Umbilical cord (tissue), 2 donors: ENCODE data around the gene CLCNKA. TPM values are rescaled to one million over a fixed set of nuclear protein-coding genes. Genes with fewer than 3 reads are reported as not detected.
"Not testable (repeated sequence)": the region's sequence is repeated elsewhere in the genome, so short reads cannot be mapped to it uniquely, and the experiment has no call there.

Experiments
- DNase-seq: peaks from one replicate; pipeline ENCODE4 v3.0.0-alpha.2; 2015; ENCODE audit warnings: low spot score
- total RNA-seq: library from RNA; depleted of rRNA; stranded (reverse); fragments of >200 nt; gene quantifications from one replicate; pipeline ENCODE4 v1.2.3, GENCODE V29; 2014; ENCODE audit warnings: low replicate concordance; ENCODE audit not compliant: insufficient read depth

The CLCNKA gene
- not detected for total RNA-seq

DNA sequence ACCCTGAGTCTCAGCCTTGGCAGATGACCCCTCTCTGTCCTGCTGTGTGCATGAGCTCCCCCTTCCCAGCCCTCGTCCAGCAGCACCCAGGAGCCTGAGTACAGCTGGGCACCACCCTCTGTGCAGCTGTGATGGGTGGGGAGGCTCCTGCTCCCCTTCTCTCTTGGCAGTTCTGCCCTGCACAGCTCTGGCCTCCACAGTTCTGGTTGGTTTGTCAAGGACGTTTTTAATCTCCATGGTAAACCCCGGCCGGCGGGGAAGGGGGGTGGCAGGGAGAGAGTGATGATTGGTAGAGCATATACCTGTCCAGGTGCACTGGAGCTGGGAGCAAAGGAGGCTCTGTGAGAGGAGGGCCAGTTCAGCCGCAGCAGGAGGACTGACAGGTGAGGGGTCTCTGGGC lies at the start of gene CLCNKA:
CLCNKA (plus strand) TSS at position 356 of the 400 bp plus-strand sequence. CDS start 584 bp downstream, outside the sequence.
- DNase-seq = no peak

DNA sequence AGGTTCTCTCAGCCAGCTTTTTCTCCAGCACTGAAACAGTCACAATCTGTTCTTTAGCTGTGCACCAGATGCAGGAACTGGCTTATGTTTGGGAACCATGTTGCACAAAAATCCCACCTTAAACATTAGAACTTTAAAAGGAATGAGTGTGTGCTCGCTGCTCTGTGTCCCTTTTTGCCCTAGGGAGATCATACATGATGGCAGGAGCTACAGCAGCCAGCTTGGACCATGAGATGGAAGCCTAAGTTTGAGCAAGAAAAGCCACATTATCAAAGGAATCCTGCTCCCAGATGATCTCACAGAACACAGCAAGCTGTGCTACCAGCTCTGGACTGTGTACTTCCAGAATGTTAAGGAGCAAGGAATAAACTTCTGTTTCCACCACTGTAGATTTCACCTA lies 49.4 kb upstream of the CLCNKA start:
- no peak for DNase-seq

DNA sequence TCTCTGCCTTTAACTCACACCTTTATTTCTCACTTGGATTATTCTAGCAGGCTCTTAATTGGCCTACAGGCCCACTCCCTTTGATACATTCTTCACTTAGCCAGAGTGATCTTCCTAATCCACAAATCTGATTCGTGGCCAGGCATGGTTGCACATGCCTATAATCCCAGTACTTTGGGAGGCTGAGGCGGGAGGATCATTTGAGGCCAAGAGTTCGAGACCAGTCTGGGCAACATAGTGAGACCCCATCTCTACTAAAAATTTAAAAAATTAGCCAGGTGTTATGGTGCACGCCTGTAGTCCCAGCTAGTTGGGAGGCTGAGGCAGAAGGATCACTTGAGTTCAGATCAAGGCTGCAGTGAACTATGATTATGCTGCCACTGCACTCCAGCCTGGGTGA lies 48.1 kb upstream of the CLCNKA start:
- no peak for DNase-seq

DNA sequence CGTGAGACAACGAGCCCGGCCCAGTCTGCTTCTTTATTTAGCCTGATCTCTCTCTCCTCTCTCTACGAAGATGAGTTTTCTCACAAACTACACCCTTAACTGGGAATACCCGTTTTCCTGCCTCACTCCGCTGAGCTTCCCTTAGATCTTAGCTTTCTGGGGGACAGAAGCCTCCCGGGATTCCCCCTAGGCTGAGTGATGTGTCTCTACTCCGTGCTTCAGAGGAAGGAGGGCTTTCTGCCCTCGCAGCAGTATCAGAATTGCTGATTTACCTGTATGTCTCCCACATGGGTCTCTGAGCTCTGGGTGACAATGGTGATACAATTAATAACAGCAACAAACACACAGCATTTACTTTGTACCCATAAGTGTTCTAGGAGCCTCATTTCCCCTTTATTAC lies 47.0 kb upstream of the CLCNKA start:
- DNase-seq = no peak

- peak; percentile 52 for DNase-seq
Observed at GRCh38 chr1:15975358-15975804, 46.5 kb upstream of the CLCNKA start.

DNA sequence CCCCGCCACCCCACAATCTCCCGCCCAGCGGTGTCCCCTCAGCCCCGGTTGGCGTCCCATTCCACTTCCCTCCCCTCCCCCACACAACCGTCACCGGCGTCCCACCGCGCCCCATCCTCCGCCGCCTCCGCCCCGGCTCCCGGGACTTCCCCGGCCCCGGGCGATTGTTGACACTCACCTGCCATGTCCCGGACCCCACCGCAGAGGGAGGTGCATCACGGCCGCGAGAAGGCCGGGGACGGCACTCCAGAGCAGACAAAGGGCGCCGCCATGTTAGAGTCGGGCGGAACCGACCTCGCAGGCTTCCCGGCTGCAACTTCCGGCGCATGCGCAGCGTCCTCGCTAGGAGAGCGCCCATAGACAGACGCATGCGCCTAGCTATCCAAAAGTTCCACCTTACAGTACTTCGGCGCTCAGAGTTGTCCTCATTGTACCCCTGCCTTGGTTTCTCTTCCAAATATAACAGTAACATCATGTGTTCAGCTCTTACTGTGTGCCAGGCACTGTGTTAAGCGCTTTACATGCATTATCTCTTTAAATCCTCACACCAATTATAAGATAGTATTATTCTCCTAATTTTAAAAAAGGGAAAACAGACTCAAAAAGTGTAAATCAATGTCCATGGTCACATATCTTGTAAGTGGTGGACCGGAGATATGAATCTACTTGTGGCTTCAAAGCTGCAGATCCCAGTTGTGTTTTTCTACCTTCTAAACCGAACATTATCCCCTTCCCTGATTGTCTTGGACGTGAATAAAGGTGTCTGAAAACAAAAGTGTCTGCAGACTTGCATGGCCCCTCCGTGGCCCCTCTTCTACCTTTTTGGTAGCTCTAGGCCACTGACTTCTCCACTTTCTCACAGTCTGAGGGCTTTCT lies 45.8 kb upstream of the CLCNKA start, which contains the start of gene ZBTB17:
ZBTB17 (minus strand) TSS at position 297 of the 876 bp plus-strand sequence. CDS start 27,606 bp downstream, outside the sequence.
- DNase-seq = peak; percentile 95

- DNase-seq = not testable (repeated sequence)
Observed at GRCh38 chr1:15977947-15978346, 43.9 kb upstream of the CLCNKA start.

DNA sequence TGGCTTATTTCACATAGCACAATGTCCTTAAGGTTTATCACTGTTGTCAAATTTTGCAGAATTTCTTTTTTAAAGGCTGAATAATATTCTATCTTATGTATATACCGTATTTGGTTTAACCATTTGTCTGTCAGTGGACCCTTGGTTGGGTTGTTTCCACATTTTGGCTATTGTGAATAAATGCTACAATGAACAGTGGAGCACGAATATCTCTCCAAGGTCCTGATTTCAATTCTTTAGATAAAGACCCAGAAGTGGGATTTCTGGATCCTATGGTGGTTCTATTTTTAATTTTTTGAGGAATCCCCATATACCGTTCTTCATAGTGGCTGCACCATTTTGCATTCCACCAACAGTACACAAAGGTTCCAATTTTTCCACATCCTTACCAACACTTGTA lies 40.2 kb upstream of the CLCNKA start:
- DNase-seq = no peak

DNA sequence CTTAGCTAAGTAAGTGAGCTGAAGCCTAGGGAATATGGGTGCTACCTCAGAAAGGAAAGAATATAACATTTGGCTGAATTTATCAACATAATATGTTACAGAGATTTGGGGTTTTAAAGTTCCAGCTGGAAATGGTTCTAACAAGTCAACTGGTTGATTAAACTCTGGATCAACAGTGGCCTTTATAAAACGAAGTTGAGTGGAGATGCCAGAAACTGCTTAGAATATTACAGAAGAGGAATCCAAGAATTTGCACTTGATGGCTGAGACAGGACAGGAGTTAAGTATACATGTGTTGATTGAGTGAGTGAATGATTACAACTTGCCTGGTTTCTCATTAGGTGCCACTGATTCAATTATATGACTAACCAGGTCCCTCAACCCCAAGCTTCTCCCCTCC lies 38.6 kb upstream of the CLCNKA start:
- DNase-seq = no peak

DNA sequence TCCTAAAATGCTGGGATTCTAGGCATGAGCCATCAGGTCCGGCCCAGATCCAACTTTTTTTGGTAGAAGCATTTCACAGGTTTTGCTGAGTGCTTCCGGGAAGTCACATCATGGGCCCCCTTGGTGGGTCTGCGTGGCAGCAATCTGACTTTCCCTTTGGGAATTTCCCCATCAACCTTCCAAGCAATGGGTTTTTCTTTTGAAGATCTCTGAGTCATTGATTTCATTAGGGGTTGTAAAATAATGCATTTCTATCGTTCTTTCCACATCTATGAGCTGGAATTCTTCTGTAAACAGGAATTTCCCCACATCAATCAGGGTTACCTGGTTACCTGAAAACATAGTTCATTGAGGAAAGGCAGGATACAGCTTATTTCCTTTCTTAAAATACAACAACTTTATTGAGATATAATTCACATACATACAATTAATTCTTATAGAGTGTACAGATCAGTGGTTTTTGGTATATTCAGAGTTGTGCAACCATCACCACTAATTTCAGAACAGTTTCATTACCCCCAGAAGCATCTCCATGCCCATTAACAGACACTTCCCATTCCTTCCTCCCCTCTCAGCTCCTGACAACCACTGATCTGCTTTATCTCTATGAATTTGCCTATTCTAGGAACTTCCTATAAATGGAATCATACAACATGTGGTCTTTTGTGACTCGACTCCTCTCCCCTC lies 36.1 kb upstream of the CLCNKA start:
- DNase-seq = no peak

GRCh38 chr1:15988856-15989736 lies 32.7 kb upstream of the CLCNKA start:
- no peak for DNase-seq

GRCh38 chr1:15989776-15990175 lies 32.1 kb upstream of the CLCNKA start:
- DNase-seq = no peak

DNA sequence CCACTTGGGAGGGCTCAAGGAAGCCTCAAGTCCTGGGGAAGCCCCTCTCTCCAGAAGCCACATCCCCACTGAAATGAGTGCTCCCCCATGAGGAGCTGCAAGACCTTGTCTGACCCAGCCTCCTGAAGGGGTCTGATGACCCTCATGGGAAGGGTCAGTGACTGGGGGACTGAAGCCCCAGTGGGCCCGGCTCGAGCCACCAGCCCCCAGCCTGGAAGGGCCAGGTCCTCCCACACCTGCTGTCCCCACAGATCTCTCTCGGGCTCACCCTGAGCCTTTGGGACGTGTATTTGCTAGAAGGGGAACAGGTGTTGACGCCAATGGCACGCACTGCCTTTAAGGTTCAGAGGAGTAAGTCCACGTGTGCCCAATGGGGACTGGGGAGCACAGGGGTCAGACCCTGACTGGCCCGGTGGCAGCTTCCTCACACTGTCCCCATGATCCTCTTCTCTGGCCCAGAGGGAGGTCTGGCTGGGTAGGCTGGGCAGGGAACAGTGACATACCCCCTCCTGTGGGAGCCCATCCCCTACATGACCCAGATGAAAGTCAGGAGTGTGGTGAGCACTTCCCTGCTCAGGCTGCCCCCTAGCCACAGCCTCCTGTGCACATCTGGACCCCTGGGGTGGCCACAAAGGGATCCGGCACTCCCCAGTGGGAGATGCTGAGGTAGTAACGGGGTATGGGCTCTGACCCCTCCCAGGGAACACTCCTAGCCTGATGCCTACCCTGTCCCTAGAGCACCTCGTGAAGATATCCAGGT lies 30.2 kb upstream of the CLCNKA start:
- DNase-seq = no peak

GRCh38 chr1:15992187-15992553 lies 29.7 kb upstream of the CLCNKA start:
- no peak for DNase-seq

DNA sequence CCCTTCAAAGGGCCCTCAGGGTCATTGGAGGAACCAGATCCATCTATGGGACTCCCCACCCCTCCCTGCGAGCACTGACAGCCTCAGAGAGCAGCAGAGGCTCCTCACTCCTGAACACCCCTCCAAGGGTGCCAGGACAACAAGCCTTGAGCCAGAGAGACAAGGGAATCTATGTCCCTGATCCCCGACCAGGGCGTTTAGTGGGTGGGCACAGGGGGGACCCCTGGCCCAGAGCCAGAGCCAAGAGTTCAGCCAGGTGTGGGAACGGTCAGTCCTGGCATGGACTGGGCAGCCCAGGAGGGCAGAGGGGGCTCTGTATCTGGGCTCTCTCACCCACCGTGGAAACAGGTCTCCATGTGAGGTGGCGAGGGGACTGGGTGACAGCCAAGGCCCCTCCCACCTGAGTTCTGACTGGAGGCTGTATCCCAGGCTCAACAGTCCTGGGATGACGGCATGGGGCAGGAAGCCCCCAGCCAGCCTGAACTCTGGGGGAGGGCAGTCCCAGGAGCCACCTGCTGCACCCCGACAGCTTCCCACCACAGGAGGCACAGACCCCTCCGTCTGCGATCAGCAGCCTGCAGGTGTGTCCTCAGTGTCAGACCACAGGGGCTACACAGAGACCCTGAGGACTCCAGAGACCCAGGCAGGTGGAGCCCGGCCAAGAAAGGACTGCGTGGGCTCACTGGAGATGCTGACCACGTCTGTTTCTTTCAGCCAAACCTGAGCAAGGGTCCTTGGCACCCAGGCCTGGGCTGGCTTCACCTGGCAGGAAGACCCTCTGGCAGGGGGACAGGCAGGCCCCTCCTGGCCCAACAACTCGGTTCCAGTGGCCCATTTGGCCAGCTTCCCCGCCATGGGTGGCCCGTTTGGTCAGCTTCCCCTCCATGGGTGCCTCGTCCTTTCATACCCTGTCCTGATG lies 29.0 kb upstream of the CLCNKA start:
- no peak for DNase-seq

DNA sequence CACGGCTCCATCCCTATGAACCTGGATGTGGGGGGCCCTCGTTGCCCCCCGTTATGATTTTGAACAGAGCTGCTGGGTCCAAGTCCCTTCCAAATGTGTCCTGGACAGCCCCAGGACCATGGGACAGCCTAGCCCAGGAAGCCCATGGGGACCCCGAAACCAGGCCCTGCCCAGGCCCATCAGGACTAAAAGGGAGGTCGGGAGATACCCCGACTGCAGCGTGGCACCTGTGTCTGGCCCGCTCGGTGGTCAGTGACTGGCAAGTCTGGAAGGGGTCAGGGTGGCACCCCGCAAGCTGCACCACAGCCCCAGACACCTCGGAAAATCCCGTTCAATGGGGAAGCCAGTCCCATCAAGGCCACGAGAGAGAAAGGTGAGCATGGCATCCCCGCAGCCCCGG lies 28.2 kb upstream of the CLCNKA start:
- DNase-seq = no peak

DNA sequence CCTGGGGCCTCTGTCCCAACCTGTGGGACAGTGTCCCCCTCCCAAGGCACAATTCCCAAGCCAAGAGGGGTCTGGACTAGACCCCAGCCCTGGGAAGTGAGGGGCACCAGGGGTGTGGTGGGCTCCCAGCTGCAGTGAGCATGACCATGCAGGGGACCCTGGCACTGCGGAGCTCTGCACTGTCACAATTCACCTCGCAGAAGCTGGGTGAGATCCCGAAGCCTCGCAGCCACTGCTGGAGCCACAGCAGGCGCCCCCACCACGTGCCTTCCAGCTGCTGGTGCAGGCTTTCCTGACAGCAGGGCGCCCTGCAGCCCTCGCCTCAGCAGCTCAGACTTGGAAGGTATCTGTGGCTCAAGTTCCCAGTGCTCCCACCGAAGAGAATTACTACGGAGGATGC lies 27.8 kb upstream of the CLCNKA start:
- no peak for DNase-seq

DNA sequence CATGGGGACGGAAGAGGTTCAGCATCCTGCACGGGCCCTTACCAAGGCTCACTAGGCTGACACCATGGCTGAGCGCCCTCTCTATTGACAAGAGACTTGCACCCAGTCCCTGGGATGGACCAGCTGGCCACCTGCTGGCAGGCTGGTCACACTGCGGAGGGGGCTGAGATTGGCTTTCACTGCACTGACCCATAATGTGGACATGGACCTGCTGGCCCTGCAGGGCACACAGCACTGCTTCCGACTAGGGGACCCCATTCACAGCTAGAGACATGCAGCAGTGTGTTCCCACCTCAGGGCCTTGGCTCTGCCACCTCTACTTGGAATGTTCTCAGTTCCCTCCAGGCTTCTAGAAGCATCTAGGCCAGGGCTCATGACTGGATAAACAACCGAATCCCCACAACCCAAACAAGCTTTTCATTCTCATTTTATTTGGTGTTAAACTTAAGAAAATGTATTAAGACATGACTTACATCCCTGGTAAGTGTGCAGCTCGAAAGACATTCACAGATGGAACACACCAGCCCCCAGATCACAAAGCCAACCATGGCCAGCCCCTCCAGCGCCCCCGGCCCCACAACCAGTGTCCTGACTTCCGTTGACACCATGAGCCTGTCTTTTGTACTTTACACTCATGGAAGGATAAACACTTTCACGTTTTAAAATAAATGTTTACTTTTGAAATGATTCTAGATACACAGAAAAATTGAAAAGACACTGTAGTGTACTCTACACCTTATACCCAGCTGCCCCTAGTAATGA lies 27.1 kb upstream of the CLCNKA start:
- DNase-seq = peak; percentile 25

- DNase-seq = no peak
Observed at GRCh38 chr1:15997076-15997585, 24.7 kb upstream of the CLCNKA start.
